Stimulated activated CD4-positive, alpha-beta T cell treated with anti-CD3 and anti-CD28 coated beads, Interleukin-4, amount 100 ng/mL, for 24 hours (primary cell): ENCODE data around the gene LIN9.
"Not testable (repeated sequence)": the region's sequence is repeated elsewhere in the genome, so short reads cannot be mapped to it uniquely, and the experiment has no call there.

Experiments used
- DNase-seq: peaks from one replicate; pipeline ENCODE4 v3.0.0-alpha.2; 2020

The LIN9 gene

DNA sequence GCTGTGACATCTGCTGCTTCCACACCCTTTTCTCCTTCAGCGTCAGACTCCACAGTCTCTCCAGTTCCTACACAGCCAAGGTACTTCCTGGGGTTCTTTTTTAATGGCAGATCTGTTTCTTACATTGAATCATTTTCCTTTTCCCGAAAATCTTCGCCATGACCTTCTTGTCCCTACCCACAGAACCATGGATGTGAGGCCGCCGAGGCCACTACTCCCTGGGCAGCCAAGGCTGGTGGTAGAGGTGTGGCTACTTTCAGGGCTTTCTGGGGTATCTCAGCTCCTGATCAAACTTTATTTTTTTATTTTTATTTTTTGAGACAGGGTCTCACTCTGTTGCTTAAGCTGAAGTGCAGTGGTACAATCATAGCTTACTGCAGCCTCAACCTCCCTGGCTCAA, 9.5 kb upstream of the LIN9 start:
- no peak for DNase-seq

DNA sequence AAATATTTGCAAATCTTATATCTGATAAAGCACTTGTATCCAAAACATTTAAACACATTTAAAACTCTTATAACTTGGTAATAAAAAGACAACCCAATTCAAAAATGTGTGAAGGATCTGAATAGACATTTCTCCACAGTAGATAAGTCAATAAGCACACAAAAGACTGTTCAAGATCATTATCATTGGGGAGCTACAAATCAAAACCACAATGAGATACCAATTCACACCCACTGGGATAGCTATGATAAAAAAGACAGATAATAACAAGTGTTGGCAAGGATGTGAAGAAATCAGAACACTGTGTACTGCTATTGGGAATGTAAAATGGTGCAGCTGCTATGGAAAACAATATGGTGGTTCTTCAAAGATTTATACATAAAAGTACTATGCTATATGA, 5.1 kb upstream of the LIN9 start:
- DNase-seq = no peak

DNA sequence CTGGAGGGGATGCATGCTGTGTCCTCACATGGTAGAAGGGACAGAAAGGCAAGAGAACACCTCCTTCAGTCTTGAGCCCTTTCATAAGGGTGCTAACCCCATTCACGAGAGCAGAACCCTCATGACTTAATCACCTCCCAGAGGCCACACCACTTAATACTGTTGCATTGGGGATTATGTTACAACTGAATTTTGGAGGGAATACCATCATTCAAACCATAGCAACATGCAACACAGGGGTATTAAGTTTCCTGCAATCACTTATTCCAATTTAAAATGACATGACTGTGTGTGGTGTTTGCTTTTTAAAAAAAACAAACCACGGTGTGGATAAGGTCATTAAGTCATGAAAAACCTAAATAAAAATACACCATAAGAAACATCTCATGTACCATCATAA, 3.1 kb upstream of the LIN9 start:
- no peak for DNase-seq

DNA sequence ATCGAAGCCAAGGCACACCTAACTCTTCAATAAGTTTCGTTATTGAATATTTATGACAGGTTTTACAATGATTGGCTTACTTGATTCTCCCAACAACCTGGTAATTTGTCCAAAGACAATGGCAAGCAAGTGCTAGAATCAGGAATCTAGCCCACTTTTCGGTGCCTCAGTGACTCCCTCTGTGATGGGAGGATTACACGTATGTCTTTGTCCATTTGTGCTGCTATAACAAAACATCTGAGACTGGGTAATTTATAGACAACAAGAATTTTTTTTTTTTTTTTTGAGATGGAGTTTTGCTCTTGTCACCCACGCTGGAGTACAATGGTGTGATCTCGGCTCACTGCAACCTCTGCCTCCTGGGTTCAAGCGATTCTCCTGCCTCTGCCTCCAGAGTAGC, 2.4 kb upstream of the LIN9 start:
- DNase-seq = no peak

DNA sequence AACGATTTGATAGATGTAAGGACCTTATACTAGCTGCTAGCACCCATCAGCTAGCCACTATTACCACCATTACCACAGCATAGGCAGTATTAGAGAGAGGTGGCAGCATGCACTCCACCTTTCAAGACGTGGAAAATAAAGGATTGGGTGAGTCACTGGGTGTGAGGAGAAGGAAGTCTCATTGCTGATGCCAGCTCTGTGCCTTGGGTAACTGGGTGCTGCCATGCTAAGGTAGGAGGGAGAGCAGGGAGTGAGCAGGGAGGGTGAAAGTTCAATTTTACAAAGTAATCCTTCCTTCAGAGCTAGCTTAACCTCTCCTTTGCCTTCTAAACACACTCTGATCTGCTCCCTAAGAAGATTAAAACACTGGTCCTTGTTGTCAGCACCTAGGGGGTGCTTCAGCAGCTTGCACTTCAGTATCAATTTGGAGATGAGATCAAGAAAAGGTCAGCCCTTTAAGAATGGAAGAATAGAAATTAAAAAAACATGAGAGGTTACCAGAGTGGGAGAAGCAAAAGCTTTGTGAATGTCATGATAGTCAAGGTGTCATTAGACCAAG, 1.8 kb upstream of the LIN9 start:
- no peak for DNase-seq

DNA sequence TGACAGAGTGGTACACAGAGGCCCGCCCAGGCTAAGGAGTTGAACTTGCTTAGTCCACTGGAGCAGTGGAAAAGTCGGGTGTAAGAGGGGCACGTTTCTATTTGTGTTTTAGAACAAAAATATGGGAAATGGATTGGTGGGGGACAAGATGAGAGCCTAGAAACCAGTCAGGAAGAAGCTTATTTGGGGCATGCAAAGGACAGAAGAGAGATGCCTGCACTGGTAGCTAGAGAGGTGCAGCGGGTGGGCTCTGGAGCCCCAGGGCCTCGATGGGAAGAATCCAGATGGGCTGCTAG, 1.2 kb upstream of the LIN9 start:
- no peak for DNase-seq

DNA sequence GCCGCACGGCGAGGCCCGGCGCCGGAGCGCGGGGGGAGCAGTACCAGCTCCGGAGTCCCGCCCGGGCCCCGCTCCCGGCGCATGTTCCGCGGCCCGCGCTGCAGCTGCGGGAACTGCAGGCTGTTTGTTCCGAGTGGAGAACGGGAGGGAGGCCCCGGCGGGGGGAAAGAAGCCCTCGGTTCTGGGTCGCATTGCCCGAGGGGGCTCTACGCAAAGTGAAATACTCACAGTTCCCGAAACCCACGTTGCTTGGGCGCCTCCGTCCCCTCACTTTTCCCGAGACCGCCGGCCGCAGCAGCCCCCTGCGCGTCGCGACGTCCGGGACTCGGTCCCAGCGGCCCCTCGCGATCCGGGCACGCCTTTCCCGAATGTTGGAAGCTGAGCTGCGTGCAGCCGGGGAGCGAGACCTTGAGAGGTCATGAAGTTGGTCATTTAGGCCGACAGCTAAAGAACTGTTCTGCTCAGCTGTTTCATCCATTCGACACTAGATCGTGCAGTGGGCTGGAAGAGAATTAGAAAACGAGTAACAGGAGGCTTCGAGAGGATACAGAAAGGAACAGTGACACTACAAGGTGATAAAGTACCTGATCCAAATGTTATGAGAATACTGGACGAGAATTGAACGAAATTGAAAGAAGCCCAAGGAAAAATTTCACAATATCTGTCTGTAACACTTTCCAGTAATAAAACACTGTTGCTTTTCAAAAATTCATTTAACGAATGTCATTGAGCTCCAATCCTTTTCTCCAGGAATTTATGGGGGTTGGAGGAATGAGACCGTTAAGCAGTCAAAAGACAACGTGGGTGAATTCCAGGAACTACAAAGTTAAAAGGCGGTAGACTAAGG, 657 bp upstream of the LIN9 start:
- peak; percentile 54 for DNase-seq

DNA sequence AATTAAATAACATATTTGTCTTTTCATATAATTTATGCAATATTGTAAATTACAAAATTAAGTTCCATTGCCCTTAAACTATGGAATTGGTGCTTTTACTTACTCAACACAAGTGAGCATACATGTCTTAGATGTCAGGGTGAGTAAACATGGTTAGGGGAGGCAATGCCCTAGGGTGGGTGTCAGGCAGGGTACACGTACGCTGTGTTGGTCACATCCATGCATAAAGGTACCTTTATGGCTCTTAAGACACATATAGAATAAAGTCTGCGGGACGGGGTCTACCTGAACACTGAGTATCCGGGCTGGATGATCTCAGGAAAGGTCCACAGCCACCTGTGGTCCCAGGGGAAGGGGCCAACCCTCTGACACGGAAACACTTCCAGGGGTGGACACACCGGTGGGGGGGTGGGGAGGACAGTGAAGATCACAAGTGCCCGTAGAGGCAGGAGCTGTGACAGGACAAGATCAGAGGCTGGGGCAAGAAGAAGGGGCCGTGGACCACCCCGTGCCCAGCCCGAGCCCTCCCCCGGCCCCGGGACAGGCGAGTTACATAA, 720 bp downstream of the LIN9 start:
- peak; percentile 17 for DNase-seq

DNA sequence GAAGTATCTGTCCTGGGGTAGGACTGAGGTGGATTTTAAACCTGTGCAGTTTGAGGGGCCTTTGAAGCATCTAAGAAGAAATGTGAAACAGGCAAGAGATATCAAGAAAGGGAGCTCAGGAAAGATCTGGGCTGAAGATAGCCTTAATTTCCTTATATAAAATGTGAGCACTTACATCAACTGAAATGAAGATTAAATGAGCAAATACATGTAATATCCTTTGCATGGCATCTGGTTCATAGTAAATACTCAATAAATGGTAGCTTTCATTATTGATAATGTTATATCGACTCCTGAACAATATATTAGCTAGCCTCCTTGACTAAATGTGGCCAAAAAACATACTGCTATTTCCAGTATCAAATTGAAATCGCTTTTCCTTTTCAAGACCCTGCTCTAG, 2.5 kb downstream of the LIN9 start:
- no peak for DNase-seq

DNA sequence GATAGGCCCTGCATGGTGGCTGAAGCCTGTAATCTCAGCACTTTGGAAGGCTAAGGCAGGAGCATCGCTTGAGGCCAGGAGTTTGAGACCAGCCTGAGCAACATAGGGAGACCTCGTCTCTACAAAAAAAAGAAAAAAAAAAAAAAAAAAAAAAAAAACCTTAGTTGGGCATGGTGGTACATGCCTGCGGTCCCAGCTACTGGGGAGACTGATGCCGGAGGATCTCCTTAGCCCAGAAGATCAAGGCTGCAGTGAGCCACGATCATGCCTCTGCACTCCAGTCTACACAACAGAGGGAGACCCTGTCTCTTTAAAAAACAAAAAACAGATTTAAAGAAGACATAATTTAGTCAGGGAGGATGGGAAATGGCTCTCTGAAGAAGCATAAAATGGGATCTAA, 3.8 kb downstream of the LIN9 start:
- DNase-seq = no peak

DNA sequence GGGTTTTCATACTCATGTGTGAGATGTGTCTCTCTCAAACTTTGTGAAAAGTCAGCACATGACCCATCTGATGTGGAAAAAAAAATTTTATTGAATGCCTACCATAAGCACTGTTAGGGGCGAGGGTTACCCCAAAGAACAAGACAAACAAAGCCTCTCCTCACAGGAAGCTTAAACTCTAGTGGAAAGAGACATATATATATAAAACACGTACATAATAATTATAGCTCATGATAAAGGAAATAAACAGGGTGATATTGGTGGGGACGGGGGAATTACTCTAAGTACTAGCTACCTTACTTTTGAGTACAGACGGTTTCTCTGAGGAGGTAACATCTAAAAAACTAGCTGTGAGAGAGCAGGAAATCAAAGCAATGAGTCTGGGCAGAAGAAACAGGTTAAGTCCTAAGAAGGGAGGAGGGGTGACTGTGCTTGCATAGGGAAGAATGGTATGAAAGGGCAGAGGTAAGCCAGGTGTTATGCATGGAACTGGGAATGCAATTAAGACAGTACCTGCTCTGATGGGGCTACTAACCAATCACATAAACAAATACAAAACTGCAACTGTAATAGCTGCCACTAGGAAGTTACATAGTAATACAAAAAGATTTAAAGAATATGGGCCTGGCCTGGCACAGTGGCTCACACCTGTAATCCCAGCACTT, 4.5 kb downstream of the LIN9 start:
- no peak for DNase-seq

DNA sequence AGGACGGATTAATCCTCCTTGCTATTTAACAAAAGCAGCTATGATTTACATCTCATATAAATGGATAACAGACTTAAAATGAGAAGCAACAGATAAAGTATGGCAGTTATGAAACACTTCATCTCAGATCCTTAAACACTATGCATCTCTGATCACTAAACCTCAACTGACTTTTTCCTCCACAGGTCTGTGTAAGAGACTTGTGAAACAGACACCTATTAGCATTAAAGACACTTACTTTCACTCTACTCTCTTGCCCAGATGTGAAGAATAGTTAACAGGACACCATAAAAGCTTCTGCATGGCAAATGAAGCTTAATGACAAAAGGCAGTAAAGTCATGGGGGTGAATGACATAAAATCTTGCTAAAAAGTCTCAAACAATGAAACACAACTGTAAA, 6.2 kb downstream of the LIN9 start:
- DNase-seq = no peak

DNA sequence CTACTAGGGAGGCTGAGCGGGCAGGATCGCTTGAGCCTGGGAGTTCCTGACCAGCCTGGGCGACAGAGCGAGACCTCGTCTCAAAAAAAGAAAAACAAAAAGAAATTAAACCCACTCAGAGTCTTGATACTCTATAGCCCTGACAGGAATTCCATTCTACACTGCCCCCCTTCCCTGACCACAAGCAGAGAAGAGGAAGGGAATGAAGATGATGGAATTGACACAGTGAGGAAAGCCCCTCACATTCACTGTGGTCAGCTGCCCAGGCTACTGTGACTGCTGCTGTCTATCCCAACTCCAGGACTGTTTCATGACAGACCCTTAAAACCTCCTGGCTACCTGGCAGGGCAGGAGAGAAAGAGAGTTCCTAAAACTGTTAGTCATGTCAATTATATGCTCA, 12.1 kb downstream of the LIN9 start:
- no peak for DNase-seq

DNA sequence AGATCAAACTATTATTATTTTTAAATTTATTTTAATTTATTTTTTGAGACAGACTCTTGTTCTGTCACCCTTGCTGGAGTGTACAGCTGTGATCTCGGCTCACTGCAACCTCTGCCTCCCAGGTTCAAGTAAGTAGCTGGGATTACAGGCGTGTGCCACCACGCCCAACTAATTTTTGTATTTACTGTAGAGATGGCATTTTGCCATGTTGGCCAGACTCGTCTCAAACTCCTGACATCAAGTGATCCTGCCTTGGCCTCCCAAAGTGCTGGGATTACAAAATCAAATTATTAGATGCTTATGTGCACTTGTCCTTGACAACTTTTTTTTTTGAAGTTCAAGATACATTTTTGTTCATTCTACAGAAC, 15.4 kb downstream of the LIN9 start:
- DNase-seq = no peak

DNA sequence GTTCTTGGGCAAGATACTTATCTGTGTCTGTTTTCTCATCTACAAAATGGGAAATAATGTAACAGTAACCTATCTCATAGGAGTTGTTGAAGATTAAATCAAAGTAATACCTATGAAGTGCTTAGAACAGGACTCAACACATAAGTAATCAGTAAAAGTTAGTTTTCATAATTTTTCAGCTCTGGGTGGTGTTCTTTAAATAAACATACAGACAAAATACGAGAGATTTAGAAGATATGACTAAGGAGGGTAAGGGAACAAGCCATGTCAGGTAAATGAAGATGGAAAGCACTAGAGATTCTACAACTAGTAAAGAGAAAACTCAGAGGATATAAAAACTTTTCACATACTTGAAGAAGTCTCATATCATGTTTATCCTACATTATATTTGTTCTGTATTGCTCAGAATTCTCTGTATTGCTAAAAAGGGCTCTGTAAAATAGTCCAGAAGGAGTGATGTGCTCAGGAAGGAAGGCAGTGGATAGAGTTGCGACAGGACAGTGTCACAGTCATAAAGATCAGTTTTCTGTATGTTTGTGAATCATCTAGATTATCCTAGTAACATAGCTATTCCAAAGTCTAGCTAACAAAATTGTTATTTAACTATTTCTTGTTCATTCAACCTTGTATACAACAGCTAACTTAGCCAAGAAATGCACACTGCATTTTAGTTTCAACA, 16.0 kb downstream of the LIN9 start:
- DNase-seq = no peak

DNA sequence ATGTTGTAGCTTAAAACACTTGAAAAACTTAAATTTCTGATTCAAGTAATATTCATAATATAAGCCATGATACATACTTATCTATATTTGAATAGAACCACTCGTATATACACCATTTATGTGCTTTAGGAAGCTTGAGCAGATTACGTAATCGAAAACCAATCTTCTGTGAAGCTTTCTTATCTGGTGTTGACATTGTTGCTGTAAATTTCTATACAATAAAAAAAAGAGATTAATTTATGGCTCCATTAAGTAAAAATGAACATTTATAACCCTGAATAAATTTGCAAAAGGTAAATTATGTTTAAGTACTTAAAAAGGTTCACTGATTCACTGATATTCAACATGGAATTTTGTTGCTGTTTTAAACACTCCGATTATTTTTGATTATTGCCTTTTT, 21.4 kb downstream of the LIN9 start:
- DNase-seq = no peak

DNA sequence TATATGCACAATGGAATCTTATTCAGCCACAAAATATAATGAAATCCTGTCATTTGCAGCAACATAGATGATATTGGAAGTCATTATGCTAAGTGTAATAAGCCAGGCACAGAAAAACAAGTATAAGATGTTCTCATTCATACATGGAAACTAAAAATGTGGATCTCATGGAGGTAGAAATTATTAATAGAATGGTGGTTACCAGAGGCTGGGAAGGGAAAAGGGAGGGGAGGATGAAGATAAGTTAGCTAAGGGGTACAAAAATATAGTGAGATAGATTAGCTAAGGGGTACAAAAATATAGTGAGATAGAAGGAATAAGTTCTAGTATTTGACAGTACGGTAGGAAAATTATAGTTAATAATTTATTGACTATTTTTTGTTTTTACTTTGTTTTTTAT, 27.9 kb downstream of the LIN9 start:
- DNase-seq = no peak

DNA sequence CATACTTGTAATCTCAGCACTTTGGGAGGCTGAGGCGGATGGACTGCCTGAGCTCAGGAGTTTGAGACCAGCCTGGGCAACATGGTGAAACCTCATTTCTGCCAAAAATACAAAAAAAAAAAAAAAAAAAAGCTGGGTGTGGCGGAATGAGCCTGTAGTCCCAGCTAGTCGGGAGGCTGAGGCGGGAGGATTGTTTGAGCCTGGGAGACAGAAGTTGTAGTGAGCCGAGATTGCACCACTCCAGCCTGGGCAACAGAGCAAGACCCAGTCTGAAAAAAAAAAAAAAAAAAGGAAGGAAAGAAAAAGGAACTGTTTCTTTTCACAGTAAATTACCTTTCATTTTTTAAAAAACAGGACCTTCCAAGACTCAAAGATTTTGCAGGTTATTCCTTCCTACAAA, 29.5 kb downstream of the LIN9 start:
- no peak for DNase-seq

DNA sequence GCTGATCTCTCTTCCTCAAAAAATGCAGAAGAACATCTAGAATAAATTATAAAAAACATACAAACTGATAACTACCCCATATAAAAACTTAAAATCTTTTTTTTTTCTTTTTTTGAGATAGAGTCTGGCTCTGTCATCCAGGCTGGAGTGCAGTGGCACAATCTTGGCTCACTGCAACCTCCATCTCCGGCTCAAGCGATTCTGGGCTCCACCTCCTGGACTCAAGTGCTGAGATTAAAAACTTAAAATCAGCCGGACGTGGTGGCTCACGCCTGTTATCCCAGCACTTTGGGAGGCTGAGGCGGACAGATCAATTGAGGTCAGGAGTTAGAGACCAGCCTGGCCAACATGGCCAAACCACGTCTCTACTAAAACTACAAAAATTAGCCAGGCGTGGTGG, 31.1 kb downstream of the LIN9 start:
- no peak for DNase-seq

DNA sequence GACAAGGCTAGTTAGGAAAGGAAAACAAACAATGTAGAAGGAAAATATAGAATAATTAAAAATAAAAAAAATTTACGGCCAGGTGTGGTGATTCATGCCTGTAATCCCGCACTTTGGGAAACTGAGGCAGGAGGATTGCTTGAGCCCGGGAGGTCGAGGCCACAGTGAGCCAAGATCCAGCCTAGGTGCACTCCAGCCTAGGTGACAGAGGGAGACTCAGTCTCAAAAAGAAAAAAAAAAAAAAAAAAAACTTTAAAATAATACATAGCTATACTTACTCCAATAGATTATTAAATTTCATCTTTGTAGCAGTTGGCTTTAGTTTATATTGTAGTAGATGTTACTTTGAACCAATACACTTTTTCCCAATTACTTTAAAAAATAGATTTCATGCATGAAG, 32.0 kb downstream of the LIN9 start:
- no peak for DNase-seq

DNA sequence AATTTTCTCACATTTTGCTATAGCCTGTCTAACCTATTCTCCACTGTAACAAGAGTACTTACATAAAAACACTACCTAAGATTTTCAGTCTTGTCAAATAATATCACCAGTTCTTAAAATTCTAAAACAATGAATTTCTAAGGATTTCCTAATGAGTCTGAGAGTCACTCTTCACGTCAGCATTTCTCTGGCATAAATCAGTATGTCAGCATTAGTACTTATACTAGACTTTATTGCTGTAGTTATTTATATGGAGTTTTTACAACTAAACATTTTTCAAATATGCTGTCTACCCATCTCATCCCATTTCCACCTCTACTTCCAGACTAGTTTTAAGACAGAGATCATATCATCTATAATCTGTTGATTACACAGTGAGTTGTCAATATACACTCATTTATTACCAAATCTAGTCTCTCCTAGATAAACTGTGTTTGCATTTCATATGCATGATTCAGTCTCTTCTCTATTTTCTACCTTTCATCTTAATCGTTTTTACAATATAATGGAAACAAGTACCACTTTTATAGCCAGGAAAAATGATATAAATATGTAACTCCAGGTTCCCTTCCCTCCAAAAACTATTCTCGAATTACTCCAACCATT, 32.8 kb downstream of the LIN9 start:
- no peak for DNase-seq

DNA sequence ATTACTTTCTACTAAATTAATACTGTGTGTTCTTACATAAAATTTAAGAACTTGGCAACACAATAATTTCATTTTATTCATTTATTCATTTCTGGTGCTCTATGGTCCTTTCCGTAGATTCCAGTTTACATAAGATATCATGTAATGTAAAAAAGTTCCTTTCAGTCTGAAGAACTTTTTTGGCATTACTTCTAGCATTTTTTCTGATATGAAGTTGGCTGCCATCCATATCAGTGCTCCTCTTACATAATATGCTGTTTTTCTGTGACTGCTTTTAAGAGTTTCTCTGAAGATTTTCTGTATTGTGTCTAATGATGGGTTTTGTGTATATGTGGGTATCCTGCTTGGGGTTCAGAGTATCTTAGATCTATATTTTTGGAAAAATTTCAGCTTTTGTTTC, 34.8 kb downstream of the LIN9 start:
- DNase-seq = no peak

DNA sequence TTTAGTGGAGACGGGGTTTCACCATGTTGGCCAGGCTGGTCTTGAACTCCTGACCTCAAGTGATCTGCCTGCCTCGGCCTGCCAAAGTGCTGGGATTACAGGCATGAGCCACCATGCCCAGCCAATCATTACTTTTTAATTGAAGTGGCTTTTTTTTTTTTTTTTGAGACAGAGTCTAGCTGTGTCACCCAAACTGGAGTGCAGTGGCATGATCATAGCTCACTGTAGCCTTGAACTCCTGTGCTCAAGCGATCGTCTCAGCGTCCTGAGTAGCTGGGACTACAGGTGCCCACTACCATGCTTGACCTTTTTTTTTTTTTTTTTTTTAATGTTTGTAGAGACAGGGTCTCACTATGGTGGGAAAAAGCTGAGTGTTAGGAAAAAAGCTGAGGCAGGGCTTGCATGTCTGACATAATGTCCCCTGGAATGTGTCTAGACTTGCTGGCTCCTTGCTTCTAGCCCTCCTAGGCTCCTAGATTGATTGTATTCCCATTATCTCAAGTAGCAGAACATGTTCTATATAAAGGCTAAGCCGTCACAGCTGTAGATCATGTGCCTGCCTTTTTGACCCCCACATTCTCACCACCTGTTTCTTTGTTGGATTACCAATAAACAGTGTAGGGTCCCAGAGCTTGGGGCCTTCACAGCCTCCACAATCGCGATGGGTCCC, 36.6 kb downstream of the LIN9 start:
- DNase-seq = not testable (repeated sequence)
